ENCODE data around the gene PRR7.
"Not testable (repeated sequence)": the region's sequence is repeated elsewhere in the genome, so short reads cannot be mapped to it uniquely, and the experiment has no call there.

Gene PRR7, protein sequence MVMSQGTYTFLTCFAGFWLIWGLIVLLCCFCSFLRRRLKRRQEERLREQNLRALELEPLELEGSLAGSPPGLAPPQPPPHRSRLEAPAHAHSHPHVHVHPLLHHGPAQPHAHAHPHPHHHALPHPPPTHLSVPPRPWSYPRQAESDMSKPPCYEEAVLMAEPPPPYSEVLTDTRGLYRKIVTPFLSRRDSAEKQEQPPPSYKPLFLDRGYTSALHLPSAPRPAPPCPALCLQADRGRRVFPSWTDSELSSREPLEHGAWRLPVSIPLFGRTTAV

GRCh38 chr5:177446200-177447065, at the start of gene PRR7:
Gene PRR7 (plus strand): TSS chr5:177446814. CDS start chr5:177455068, 8,254 bp downstream.
- DNase-seq, result peak; percentile 52

GRCh38 chr5:177397875-177398390, 48.7 kb upstream of the PRR7 start:
- DNase-seq, result no peak

DNA sequence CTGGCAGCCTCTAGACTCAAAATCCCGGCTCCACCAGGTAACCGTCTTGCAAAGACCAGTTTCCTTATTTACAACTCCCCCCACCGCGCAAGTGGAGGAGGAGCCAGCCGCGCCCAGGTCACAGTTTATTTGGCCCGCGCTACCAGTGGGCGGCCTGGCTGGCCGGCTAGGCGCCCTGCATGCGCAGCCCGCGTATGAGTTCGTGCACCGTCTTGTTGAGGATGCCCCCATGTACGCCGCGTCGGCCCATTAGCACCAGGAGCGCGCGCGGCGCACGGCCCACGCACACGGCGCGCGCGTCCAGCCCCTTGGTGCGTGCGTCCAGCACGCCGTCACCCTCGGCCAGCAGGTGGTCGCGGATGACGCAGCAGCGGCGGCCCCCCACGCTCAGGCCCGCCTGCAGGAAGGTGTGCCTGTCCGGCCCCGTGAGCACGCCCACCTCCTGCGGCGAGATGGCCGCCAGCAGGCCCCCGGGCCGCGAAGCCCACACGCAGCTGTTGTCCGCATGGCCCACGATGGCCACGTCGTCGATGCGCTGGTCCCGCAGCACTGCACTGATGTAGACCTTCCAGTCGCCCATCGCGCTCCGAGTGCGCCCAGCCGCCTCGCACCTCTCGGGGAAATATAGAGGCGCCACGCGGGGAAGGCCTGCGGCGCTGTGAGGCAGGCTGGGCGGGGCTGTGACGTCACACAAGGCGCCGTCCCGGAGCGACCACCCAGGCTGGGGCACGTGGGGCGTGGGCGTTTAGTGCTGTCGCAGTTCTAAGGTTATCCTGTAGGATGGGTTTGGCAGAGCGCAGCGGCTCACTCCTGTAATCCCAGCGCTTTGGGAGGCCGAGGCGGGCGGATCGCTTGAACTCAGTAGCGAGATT, 46.4 kb upstream of the PRR7 start, which contains the start of gene PFN3:
Gene PFN3, minus strand, starts transcription at position 665 of the 872 bp plus-strand sequence. Its CDS starts 85 bp downstream, at position 580.
- no peak for DNase-seq

GRCh38 chr5:177402271-177403043, 44.2 kb upstream of the PRR7 start:
- DNase-seq, result peak; percentile 80

DNA sequence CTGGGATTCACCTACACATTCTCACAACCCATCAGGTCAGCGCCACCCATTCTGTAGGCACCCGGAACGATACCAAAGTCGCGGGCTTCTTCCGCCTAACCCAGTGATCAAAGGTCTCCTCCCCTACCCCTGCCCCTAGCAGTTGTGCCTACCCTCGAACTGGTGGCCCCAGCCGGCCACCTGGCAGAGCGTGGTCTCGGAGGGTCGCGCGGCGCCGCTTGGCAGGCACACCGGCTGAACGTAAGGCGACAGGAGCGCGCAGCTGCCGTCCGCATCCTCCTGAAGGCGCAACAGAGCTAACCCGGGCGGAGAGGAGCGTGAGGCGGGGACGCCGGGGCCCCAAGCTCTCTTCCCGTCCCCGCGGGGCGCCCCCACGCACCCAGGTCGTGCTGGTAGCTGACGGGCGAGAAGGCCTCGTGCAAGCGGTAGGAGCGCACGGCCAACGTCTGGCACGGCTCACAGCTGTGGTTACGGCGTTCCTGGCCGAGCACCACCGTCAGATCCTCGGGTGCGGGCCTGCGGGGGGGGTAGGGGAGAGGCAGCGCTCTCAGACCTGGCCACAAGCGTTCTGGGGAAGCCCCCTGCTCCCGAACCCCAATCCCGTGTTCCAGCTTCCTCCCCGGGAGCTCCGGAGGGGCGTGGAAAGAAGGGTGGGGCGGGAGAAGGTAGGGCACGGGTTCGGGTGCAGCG, 43.4 kb upstream of the PRR7 start:
- DNase-seq, result no peak

GRCh38 chr5:177403792-177404640, 42.6 kb upstream of the PRR7 start:
- DNase-seq, result no peak

DNA sequence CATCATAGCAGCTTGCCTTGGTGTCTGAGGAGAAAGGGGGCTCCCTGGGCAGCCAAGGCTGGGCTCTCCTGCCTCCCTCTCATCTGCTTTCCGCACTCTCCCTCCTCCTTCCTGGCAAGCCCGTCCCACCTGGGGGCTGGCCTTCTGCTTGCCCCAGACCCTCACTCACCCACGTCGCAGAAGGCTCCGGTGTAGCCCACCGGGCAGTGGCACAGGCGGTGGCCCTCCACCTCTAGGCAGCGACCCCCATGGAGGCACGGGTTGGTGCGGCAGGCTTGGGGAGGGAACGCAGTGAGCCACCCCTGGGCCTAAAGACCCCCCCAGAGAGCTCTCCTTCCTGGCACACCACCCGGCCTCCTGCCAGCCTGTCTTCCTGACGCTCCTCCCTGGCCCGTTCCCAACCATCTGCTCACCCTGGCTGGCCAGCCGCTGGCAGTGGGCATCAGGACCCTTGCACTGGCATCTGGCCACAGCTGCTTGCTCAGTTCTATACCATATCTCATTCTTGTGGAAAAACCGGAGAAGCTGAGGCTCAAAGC, 41.9 kb upstream of the PRR7 start:
- DNase-seq, result no peak

GRCh38 chr5:177405312-177405711, 41.3 kb upstream of the PRR7 start:
- no peak for DNase-seq

GRCh38 chr5:177405805-177406204, 40.8 kb upstream of the PRR7 start:
- no peak for DNase-seq

DNA sequence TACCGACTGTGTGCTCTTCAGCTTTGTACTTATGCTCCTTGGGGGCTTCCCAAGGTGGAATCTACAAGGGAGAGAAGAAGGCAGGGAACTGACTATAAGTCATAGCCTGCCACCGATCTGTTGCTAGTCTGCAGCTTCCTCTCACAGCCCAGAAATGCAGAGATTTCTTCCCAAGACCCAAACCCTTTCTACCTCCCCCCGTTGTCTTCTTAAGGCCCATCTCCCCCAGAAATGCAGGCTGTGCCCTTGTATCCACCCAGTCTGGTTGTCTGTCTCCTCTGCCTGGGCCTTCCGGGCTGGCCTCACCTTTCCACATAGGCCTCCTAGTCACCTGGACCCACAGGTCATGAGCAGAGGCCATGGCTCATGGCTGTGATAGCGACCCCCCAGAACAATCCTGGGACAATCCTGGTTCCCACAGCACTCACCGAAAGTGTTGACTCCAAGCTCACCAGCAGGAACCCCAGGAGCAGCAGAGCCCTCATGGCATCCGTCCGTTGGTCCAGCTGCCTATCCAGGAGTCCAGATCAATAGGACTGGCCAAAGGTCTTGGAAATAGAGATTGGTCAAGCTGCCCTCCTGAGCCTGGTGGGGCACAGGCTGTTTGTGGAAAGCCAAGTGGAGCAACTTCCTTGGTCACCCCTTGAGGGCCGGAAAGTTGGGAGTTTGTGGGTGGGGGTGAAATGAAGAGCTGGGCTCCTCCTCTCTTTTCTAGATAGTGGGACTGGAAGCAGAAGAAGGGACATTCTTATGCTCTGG, 37.4 kb upstream of the PRR7 start, which contains the start of gene F12:
Gene F12, minus strand, starts transcription at position 522 of the 759 bp plus-strand sequence. Its CDS starts 37 bp downstream, at position 485.
- no peak for DNase-seq

GRCh38 chr5:177410575-177410974, 36.0 kb upstream of the PRR7 start:
- no peak for DNase-seq

- no peak for DNase-seq
Observed at GRCh38 chr5:177412603-177413233, 33.9 kb upstream of the PRR7 start.

GRCh38 chr5:177414481-177414880, 32.1 kb upstream of the PRR7 start:
- no peak for DNase-seq

- DNase-seq, result not testable (repeated sequence)
Observed at GRCh38 chr5:177417081-177417480, 29.5 kb upstream of the PRR7 start.

DNA sequence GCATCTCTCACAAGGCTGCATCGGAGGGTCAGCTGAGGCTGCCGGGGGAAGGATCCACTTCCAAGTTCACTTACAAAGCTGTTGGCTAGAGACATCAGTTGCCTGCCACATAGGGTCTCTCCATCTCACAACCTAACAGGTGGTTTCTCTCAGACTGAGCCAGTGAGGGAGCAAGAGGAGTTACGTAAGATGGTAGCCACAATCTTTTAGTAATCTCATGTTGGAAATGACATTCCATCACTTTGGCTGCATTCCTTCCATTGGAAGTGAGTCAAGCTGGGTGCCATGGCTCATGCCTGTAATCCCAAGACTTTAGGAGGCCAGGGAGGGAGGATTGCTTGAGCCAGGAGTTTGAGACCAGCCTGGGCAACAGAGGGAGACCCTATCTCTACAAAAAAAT, 27.6 kb upstream of the PRR7 start:
- no peak for DNase-seq

DNA sequence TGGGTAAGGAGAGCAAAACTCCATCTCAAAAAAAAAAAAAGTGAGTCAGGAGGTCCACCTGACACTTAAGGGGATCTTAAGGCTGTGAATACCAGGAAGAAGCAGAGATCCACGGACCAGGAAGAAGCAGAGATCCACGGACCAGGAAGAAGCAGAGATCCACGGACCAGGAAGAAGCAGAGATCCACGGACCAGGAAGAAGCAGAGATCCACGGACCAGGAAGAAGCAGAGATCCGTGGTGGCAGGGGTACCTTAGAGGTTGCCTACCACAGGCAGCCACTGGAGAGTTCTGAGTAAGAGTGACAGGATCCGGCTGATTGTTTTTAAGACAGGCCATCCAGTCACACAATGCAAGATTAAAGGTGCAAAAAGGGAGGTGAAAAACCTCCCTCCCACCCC, 26.1 kb upstream of the PRR7 start:
- DNase-seq, result not testable (repeated sequence)

- DNase-seq, result no peak
Observed at GRCh38 chr5:177421062-177421798, 25.4 kb upstream of the PRR7 start.

DNA sequence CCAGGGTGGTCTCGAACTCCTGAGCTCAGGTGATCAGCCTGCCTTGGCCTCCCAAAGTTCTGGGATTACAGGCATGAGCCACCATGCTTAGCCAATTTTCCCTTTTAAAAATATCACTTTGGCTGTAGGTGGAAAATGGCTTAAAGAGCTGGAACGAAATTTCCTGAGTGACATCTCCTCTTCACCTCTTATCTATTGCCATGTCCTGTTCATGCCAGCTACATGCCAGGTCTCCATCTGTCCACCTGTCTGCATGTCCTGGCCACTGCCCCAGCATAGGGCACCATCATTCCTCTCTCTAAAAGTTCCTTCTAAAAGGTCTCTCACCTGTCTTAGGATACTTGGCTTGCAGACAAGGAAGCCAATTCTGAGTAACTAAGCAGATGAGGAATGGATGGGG, 22.9 kb upstream of the PRR7 start:
- DNase-seq, result no peak

All from NCI-H510A (cell line).